ENCODE measurements around the gene ITGA11. TPM values are rescaled to one million over a fixed set of nuclear protein-coding genes. Genes with fewer than 3 reads are reported as not detected.

Gene ITGA11
- total and polyA plus RNA-seq, 2 of the 13 experiments (the other 11 are each of a cell fraction or from before 2014, with no cell fraction given) = not detected

DNA sequence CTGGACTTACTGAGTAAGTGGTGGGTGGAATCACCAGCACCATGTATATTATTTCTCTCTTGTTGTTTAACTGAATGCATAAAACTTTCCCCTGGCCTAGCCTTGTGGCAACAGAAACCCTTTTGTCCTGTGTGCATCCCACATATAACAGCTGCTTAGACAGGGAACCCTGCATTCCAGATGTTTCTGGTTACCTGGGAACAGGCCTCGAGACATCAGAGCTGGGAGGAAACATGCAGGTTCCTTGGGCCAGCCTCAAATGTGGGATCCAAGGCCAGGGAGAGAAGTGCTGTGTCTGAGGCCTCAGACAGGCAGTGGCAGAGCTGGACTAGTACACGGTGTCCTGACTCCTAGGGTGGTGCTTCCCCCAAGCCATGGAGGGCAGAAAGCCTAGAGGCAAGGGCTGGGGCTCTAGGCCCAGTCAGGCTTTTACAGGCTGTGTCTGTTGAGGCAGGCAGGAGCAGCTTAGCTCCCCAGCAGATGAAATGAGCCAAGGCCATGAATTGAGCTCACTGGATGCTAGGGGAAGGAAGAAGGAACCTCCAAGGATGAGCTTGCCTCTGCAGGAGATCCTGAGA, 57.7 kb downstream of the ITGA11 start (continued):
- TF ChIP-seq, protein P1, sequence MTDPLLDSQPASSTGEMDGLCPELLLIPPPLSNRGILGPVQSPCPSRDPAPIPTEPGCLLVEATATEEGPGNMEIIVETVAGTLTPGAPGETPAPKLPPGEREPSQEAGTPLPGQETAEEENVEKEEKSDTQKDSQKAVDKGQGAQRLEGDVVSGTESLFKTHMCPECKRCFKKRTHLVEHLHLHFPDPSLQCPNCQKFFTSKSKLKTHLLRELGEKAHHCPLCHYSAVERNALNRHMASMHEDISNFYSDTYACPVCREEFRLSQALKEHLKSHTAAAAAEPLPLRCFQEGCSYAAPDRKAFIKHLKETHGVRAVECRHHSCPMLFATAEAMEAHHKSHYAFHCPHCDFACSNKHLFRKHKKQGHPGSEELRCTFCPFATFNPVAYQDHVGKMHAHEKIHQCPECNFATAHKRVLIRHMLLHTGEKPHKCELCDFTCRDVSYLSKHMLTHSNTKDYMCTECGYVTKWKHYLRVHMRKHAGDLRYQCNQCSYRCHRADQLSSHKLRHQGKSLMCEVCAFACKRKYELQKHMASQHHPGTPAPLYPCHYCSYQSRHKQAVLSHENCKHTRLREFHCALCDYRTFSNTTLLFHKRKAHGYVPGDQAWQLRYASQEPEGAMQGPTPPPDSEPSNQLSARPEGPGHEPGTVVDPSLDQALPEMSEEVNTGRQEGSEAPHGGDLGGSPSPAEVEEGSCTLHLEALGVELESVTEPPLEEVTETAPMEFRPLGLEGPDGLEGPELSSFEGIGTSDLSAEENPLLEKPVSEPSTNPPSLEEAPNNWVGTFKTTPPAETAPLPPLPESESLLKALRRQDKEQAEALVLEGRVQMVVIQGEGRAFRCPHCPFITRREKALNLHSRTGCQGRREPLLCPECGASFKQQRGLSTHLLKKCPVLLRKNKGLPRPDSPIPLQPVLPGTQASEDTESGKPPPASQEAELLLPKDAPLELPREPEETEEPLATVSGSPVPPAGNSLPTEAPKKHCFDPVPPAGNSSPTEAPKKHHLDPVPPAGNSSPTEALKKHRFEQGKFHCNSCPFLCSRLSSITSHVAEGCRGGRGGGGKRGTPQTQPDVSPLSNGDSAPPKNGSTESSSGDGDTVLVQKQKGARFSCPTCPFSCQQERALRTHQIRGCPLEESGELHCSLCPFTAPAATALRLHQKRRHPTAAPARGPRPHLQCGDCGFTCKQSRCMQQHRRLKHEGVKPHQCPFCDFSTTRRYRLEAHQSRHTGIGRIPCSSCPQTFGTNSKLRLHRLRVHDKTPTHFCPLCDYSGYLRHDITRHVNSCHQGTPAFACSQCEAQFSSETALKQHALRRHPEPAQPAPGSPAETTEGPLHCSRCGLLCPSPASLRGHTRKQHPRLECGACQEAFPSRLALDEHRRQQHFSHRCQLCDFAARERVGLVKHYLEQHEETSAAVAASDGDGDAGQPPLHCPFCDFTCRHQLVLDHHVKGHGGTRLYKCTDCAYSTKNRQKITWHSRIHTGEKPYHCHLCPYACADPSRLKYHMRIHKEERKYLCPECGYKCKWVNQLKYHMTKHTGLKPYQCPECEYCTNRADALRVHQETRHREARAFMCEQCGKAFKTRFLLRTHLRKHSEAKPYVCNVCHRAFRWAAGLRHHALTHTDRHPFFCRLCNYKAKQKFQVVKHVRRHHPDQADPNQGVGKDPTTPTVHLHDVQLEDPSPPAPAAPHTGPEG (CRISPR knock-in tag; IDR thresholded peaks at IDR 0.05) = no peak
- TF ChIP-seq TCF7L2 (IDR thresholded peaks at IDR 0.05; ENCODE audit: low read depth, low read length) (no peak), ZNF326 (CRISPR knock-in tag; IDR thresholded peaks at IDR 0.05; ENCODE audit: borderline replicate concordance) (no peak), ZFP1 (CRISPR knock-in tag; IDR thresholded peaks at IDR 0.05) (no peak), GPN1 (CRISPR knock-in tag; IDR thresholded peaks at IDR 0.05; ENCODE audit: borderline replicate concordance) (no peak), ZNF747 (CRISPR knock-in tag; IDR thresholded peaks at IDR 0.05; ENCODE audit: borderline replicate concordance) (no peak)
- TF ChIP-seq, protein P2, sequence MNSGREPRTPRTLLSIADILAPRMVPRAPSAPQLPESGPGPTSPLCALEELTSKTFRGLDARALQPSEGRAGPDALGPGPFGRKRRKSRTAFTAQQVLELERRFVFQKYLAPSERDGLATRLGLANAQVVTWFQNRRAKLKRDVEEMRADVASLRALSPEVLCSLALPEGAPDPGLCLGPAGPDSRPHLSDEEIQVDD (CRISPR knock-in tag; IDR thresholded peaks at IDR 0.05; ENCODE audit: borderline replicate concordance) = no peak
- TF ChIP-seq, protein P3, sequence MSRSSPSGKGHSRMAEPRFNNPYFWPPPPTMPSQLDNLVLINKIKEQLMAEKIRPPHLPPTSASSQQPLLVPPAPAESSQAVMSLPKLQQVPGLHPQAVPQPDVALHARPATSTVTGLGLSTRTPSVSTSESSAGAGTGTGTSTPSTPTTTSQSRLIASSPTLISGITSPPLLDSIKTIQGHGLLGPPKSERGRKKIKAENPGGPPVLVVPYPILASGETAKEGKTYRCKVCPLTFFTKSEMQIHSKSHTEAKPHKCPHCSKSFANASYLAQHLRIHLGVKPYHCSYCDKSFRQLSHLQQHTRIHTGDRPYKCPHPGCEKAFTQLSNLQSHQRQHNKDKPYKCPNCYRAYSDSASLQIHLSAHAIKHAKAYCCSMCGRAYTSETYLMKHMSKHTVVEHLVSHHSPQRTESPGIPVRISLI (CRISPR knock-in tag; IDR thresholded peaks at IDR 0.05; ENCODE audit: borderline replicate concordance) = no peak
